SU-DHL-6 (cell line): Measurements from ENCODE around the gene TOMT.

Experiments used
- CTCF ChIP-seq: fragments of 200-600 bp; sonication (generic); IDR thresholded peaks from one replicate; pipeline ENCODE4 v1.5.1; 2017; ENCODE audit warnings: antibody characterized with exemption, mild to moderate bottlenecking, low read length, moderate library complexity; ENCODE audit not compliant: insufficient read depth, poor library complexity, severe bottlenecking
- EZH2phosphoT487 ChIP-seq: fragments of 200-600 bp; sonication (generic), shearing (Covaris generic); conservative IDR thresholded peaks from 2 replicates; pipeline ENCODE4 v1.6.1; 2018; ENCODE audit warnings: mild to moderate bottlenecking, antibody characterized with exemption, low read length, moderate library complexity, mixed read lengths

- TF ChIP-seq CTCF (no peak), EZH2phosphoT487 (no peak)
Measured at GRCh38 chr11:72084965-72085364, 20.8 kb upstream of the TOMT start.
